Subcutaneous preadipocyte (primary cell): ENCODE results near the gene MYO3B. TPM values are rescaled to one million over a fixed set of nuclear protein-coding genes. Genes with fewer than 3 reads are reported as not detected.

Experiments used
- small RNA-seq: library from RNA; depleted of rRNA; stranded (forward); fragments of <200 nt; gene quantifications from one replicate; pipeline ENCODE3, GENCODE V24; 2012
- total RNA-seq: library from RNA; depleted of rRNA; stranded (reverse); fragments of >200 nt; gene quantifications from 2 replicates; pipeline ENCODE4 v1.2.3, GENCODE V29; 2012

Gene MYO3B, protein sequence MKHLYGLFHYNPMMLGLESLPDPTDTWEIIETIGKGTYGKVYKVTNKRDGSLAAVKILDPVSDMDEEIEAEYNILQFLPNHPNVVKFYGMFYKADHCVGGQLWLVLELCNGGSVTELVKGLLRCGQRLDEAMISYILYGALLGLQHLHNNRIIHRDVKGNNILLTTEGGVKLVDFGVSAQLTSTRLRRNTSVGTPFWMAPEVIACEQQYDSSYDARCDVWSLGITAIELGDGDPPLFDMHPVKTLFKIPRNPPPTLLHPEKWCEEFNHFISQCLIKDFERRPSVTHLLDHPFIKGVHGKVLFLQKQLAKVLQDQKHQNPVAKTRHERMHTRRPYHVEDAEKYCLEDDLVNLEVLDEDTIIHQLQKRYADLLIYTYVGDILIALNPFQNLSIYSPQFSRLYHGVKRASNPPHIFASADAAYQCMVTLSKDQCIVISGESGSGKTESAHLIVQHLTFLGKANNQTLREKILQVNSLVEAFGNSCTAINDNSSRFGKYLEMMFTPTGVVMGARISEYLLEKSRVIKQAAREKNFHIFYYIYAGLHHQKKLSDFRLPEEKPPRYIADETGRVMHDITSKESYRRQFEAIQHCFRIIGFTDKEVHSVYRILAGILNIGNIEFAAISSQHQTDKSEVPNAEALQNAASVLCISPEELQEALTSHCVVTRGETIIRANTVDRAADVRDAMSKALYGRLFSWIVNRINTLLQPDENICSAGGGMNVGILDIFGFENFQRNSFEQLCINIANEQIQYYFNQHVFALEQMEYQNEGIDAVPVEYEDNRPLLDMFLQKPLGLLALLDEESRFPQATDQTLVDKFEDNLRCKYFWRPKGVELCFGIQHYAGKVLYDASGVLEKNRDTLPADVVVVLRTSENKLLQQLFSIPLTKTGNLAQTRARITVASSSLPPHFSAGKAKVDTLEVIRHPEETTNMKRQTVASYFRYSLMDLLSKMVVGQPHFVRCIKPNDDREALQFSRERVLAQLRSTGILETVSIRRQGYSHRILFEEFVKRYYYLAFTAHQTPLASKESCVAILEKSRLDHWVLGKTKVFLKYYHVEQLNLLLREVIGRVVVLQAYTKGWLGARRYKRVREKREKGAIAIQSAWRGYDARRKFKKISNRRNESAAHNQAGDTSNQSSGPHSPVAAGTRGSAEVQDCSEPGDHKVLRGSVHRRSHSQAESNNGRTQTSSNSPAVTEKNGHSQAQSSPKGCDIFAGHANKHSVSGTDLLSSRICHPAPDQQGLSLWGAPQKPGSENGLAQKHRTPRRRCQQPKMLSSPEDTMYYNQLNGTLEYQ (N-terminal part only)
- total RNA-seq, result under 0.01 TPM in 2 replicates

GRCh38 chr2:170177950-170178781 is at the start of gene MYO3B:
MYO3B (plus strand) TSS chr2:170178147; CDS start chr2:170178288, 141 bp downstream.

Small RNA genes within 50 kb of the gene (small RNA-seq; reads per million reads assigned to genes)
- gene RF02271, result not detected
